ENCODE data around the gene MMP24OS. TPM values are rescaled to one million over a fixed set of nuclear protein-coding genes. Genes with fewer than 3 reads are reported as not detected.
A peak's percentile ranks its signal among the peaks of the same experiment; 100 is the strongest.

Gene MMP24OS
- total RNA-seq, 1 donor from 2014 or later, result 57.6 TPM

GRCh38 chr20:35305682-35306556, 28.0 kb upstream of the MMP24OS start:
- ATAC-seq, result peak; percentile 90

DNA sequence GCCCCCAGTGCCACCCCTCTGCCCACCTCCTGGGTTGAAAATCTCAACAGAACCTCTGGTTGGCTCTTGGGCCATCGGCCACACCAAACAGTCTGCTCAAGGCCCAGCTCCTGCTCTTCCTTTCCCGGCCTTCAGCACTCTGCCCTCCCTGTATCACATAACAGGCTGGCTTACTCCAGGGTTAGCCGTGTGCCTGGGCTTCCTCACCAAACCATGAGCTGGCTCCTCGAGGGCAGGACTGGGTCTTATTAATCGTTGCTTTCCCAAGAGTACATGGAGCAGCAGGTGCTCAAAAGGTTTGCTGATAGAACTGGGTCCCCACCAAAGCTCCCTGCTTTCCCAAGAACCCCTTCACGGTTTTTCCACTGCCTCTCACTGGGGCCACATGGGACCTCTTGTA, 27.0 kb upstream of the MMP24OS start:
- ATAC-seq, result no peak

DNA sequence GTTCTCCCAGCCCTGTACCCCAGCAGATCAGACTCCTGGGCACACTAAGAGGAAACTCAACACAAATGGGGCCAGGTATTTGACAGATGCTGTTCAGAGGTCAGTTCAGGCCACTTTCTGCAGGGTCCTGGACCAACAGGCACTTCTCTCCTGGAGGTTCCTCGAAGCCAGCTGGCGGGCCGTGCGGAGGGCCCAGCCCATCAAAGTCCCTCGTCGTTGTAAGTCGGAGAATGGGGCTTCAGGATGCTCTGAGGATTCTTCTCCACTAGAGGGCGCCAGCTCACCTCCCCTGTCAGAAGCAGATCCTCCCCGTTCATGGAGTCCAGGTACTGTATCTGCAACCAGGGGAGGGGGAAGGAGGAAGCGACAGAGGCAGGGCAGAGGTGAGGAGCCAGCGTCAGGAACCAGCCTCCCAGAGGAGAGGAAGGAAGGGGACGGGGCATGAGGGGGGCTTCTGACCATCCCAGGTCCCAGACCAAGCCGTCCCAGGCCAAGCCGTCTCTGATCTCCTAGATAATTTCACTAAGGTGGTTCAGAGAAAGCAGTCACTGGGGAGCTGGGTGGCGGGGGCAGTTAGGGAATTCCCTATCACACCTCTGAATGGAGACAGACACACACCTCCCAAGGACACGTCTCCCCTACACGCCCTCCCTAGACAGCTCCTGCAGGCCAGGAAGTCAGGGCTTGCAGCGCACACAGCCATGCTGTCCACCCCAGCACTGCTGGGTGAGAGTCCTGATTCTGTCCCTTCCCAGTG, 26.0 kb upstream of the MMP24OS start:
- peak; percentile 29 for ATAC-seq

GRCh38 chr20:35303382-35303734, 25.4 kb upstream of the MMP24OS start:
- ATAC-seq, result no peak

GRCh38 chr20:35302421-35303335, 24.8 kb upstream of the MMP24OS start:
- no peak for ATAC-seq

GRCh38 chr20:35301426-35301825, 23.5 kb upstream of the MMP24OS start:
- no peak for ATAC-seq

DNA sequence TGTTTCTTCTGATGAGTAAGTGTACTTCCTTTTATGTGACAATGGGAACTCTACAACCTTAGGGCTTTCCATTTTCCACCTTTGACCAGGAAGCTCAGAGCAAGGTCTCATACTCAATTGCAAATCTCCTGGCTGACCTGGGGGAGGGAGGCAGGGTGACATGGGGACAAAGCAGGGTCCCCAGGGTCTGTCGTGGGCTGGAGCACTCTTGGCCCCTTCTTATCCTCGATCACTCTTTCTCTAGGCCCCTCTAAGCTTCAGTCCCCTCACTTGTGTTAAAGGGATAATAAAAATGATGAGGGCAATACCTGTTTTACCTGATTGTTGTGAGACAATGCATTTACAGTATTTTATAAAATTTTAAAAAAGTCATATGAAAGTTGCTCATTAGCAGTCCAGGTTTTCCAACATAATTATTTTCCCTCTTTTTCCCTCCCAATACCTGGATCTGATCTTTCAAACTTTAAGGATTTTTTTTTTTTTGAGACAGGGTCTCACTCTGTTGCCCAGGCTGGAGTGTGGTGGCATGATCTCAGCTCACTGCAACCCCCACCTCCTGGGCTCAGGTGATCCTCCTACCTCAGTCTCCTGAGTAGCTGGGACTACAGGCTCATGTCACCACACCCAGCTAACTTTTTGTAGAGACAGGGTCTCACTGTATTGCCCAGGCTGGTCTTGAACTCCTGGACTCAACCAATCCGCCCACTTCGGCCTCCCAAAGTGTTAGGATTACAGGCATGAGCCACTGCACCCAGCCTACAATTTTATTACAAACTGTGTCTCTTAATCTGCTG, 22.7 kb upstream of the MMP24OS start:
- ATAC-seq, result no peak

DNA sequence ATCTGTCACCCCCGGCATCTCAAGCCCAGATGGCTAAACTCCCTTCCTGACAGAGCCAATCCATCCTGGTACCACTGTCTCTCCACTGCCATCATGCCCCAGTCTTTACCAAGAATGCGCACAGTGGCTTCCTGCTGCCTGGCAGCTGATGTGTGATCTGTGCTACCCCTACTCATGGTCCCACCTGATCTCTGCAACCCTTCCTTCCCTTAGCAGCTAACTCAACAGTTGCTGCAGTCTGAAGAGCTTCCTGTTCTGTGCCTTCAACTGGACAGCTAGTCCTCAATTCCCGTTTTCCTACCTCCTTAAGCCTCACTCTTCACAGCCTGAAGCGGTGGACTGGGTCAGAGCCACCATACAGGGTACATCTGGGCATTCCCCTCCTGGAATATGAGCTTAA, 21.9 kb upstream of the MMP24OS start:
- no peak for ATAC-seq

GRCh38 chr20:35298264-35298663, 20.3 kb upstream of the MMP24OS start:
- no peak for ATAC-seq

DNA sequence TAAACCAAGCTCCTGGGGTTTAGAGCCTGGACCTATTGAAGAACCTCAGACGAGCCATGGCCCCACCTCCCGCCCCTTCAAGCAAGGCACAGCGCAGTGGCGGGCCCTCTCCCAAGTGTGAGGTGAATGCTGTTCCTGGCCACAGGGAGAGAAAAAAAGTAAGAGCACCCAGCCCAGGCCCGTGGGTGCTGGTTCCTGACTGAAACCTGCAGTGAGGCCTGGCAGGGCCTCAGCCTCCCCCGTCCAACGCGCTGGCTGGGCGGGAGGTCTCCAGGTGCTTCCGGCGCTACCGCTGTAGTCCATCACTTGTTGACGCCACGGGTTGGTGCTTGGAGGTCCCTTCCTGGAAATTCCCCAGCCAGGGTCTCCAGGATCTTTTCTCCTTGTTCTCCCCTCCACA, 19.8 kb upstream of the MMP24OS start:
- no peak for ATAC-seq

- peak; percentile 35 for ATAC-seq
Measured at GRCh38 chr20:35297155-35297554, 19.2 kb upstream of the MMP24OS start.

DNA sequence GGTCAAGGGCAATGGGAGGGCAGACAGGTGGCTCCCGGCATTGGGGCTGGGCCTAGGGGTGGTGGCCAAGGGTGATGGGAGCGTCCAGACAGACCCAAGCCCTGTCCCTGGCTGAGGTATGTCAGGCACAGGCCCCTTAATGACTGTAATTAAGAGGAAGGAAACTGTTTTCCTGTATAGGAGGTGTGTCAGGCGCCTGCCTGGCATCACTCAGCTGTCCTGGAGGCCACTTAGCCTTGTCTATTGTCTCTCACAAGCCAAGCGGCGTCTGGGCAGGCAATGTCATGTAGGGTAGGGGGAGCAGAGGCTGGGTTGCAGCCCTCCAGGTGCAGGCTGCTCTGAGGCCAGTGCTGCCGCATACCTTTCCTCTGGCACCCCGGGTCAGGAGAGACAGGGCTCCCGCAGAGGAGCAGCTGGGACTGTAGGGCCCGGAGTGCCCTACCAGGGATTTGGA, 18.2 kb upstream of the MMP24OS start:
- no peak for ATAC-seq

- ATAC-seq, result no peak
Measured at GRCh38 chr20:35295674-35296073, 17.8 kb upstream of the MMP24OS start.

DNA sequence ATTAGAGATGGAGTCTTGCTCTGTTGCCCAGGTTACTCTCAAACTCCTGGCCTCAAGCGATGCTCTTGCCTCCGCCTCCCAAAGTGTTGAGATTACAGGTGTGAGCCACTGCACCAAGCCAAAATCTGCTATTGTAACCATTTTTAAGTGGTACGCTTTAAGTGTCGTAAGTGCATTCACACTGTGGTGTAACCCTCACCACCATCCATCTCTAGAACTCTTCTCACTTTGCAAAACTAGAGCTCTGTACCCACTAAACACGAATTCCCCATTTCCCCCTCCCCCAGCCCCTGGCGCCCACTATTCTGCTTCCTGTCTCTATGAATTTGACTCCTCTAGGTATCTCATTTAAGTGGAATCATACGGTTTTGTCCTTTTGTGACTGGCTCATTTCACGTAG, 17.1 kb upstream of the MMP24OS start:
- no peak for ATAC-seq

- no peak for ATAC-seq
Measured at GRCh38 chr20:35294293-35294685, 16.4 kb upstream of the MMP24OS start.

DNA sequence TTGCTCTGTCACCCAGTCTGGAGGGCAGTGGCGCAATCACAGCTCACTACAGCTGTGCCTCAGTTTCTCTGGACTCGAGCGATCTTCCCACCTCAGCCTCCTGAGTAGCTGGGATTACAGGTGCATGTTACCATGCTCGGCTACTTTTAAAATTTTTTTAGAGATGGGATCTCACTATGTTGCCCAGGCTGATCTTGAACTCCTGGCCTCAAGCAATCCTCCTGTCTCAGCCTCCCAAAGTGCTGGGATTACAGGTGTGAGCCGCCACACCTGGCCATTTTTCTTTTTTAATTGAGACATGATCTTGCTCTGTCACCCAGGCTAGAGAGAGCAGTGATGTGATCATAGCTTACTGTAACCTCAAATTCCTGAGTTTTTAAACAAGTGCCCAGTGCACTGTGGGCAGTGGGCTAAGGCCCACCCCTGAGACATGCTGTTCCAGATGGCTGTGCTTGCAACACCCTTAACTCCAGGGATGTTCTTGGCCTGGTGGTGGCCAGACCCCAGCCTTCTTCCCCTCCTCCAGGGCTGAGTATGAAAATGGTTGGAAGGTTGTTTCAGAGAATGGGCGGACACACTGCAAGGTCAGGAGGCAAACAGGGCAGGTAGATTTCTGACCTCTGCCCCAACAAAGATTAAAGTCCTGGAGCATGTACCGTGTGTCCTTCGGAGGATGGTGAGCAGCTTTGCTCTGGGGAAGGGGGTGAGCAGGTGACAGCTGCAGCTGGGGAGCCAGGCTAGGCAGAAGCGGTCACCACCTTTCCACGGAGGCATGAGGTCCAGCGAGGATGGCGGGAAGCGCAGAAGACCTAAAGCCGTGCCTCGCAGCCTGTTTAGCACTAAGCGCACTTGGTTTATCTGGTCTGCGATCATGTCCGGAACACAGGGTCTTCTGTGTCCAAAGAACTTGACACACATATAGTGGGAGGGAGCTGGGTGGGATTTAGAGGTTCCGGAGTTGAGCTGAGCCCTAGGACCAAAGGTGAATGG, 15.7 kb upstream of the MMP24OS start:
- no peak for ATAC-seq

DNA sequence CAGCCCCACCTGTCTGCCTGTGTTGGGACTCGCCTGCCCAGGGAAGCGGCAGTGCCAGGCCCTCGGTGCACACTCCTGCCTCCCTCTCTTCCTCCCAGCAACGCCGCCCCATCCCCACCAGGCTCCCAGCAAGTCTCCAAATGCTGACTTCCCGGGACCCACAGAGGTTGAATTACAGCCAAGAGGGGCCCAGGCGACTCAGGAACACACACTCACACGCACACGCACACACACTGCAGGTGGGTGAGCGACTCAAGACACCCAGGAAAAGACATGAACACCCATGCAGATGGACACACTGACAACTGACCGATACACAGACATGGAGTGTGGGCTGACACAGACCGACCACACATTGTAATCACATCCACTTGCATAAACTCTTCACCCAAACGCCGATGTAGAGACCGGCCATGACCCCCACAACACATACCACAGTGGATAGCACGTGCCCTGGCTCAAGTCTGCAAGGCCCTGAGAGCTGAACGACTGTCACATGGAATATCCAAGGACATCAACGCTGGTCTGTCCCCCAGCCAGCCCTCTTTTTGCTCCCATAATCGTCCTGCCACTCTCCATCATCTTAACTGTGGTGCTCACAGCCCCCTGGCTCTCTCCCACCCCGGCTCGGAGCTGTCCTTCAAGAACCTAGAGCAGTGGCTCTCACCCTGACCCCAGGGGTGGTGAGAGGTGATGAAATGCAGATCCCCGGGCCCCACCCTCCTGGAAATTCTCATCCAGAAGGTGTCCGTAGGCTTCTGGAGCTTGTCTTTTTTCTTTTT, 14.8 kb upstream of the MMP24OS start:
- no peak for ATAC-seq

GRCh38 chr20:35291654-35292503, 14.0 kb upstream of the MMP24OS start, which contains the start of gene FAM83C:
Gene FAM83C, minus strand, starts transcription at chr20:35292425. Its CDS starts 121 bp downstream, at chr20:35292304.
- ATAC-seq, result peak; percentile 87

Measured in esophagus mucosa (tissue), 1 donor.